Measurements from ENCODE around the gene C16orf86. TPM values are rescaled to one million over a fixed set of nuclear protein-coding genes. Genes with fewer than 3 reads are reported as not detected.

The C16orf86 gene
- total RNA-seq, 1 experiment from 2014 or later = 0.34 TPM

DNA sequence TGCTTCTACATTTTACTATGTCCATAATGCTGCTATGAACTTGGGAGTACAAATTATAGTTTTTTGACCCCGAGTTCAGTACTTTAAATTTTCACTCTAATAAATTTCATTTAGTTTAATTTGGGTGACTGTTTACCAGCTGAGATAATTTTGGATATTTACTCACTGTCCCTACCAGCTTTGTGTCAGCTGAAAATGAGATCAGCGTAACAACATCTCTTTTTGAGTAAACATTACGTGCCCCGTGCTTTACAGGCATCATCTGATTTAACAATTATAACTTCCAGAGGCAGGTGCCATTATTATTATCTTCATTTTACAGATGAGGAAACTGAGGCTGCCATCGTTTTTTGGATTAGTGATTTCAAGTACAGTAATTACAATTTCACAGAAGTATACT, 37.5 kb downstream of the C16orf86 start:
- TF ChIP-seq, protein P1, sequence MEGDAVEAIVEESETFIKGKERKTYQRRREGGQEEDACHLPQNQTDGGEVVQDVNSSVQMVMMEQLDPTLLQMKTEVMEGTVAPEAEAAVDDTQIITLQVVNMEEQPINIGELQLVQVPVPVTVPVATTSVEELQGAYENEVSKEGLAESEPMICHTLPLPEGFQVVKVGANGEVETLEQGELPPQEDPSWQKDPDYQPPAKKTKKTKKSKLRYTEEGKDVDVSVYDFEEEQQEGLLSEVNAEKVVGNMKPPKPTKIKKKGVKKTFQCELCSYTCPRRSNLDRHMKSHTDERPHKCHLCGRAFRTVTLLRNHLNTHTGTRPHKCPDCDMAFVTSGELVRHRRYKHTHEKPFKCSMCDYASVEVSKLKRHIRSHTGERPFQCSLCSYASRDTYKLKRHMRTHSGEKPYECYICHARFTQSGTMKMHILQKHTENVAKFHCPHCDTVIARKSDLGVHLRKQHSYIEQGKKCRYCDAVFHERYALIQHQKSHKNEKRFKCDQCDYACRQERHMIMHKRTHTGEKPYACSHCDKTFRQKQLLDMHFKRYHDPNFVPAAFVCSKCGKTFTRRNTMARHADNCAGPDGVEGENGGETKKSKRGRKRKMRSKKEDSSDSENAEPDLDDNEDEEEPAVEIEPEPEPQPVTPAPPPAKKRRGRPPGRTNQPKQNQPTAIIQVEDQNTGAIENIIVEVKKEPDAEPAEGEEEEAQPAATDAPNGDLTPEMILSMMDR (IDR thresholded peaks at IDR 0.05; ENCODE audit: insufficient read depth in 1 of 2, low read depth in 1 of 2, low read length in 1 of 2, severe bottlenecking in 1 of 2, unreplicated experiment in 1 of 2) = no peak
- Histone ChIP-seq H3K4me3 (ENCODE audit: low read depth, low read length) (no peak overlapping the region), H3K27me3 (replicated peaks; ENCODE audit: control insufficient read depth, insufficient read depth, low read length) (no peaks in the 10 kb centered on the region), H3K9me3 (peaks cover 9% of the 10 kb centered on the region), H3K36me3 (ENCODE audit: control insufficient read depth, insufficient read depth, low read length) (no peaks in the 10 kb centered on the region; the same call in 1 of the 2 replicates), H3K4me1 (no peaks in the 10 kb centered on the region)
- Mint-ChIP-seq H3K27ac (ENCODE audit: unreplicated experiment) (no peak overlapping the region), H3K9me3 (ENCODE audit: unreplicated experiment) (peaks cover under 1% of the 10 kb centered on the region), H3K36me3 (ENCODE audit: insufficient read depth, unreplicated experiment) (no peaks in the 10 kb centered on the region), H3K27me3 (ENCODE audit: insufficient read depth, unreplicated experiment) (no peaks in the 10 kb centered on the region), H3K4me3 (ENCODE audit: unreplicated experiment) (no peak overlapping the region), H3K4me1 (ENCODE audit: low read depth, unreplicated experiment) (no peaks in the 10 kb centered on the region)
- BruUV-seq (replicated peaks) = no TSS peak
- no peak for DNase-seq
- ChIA-PET CTCF (no interaction called here), POLR2A (no interaction called here)
- intact Hi-C loops (cut with micrococcal nuclease; ENCODE audit: unreplicated experiment) = no loop called here

DNA sequence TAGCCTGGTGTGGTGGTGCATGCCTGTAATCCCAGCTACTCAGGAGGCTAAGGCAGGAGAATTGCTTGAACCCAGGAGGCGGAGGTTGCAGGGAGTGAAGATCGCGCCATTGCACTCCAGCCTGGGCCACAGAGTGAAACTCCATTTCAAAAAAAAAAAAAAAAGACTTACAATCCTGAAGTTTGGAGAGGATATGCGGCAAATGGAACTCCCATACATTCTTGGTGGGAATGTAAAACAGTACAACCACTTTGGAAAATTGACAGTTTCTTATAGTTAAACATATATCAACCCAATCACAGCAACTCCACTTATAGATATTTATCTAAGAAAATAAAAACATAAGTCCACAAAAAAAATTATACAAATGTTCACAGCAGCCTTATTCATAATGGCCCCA, 40.6 kb downstream of the C16orf86 start:
- ChIA-PET CTCF (no interaction called here), POLR2A (no interaction called here)
- Histone ChIP-seq H3K9me3 (no peaks in the 10 kb centered on the region), H3K4me1 (no peaks in the 10 kb centered on the region), H3K36me3 (ENCODE audit: control insufficient read depth, insufficient read depth, low read length) (no peaks in the 10 kb centered on the region), H3K27me3 (replicated peaks; ENCODE audit: control insufficient read depth, insufficient read depth, low read length) (no peaks in the 10 kb centered on the region), H3K4me3 (ENCODE audit: low read depth, low read length) (no peak overlapping the region)
- TF ChIP-seq, protein P1 (IDR thresholded peaks at IDR 0.05; ENCODE audit: insufficient read depth in 1 of 2, low read depth in 1 of 2, low read length in 1 of 2, severe bottlenecking in 1 of 2, unreplicated experiment in 1 of 2) = no peak
- Mint-ChIP-seq H3K36me3 (ENCODE audit: insufficient read depth, unreplicated experiment) (peaks cover 4% of the 10 kb centered on the region), H3K4me3 (ENCODE audit: unreplicated experiment) (no peak overlapping the region), H3K9me3 (ENCODE audit: unreplicated experiment) (no peaks in the 10 kb centered on the region), H3K27ac (ENCODE audit: unreplicated experiment) (no peak overlapping the region), H3K27me3 (ENCODE audit: insufficient read depth, unreplicated experiment) (no peaks in the 10 kb centered on the region), H3K4me1 (ENCODE audit: low read depth, unreplicated experiment) (no peaks in the 10 kb centered on the region)
- BruUV-seq (replicated peaks) = no TSS peak
- intact Hi-C loops (cut with micrococcal nuclease; ENCODE audit: unreplicated experiment) = no loop called here
- no peak for DNase-seq

DNA sequence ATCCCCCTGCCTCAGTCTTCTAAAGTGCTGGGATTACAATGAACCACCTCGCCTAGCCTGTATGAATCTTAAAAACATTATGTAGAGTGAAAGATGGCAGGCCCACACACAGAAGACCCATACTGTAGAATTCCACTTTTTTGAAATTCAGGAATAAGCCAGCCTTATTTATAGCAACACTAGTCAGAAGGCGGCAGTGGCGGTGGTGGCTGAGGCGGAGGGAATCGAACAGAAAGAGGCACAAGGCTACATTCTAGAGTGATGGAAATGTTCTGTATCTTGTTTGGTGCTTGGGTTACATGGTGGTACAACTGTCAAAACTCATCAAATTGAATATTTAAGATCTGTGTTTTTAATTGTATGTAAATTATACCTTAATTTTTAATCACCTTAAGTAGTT, 41.2 kb downstream of the C16orf86 start:
- no peaks in the 10 kb centered on the region for H3K27me3 ChIP-seq (replicated peaks; ENCODE audit: control insufficient read depth, insufficient read depth, low read length)
- no peaks in the 10 kb centered on the region for H3K9me3 ChIP-seq
- H3K27me3 Mint-ChIP-seq (ENCODE audit: insufficient read depth, unreplicated experiment) = no peaks in the 10 kb centered on the region
- H3K4me1 ChIP-seq = no peaks in the 10 kb centered on the region
- H3K27ac Mint-ChIP-seq (ENCODE audit: unreplicated experiment) = no peak overlapping the region
- H3K36me3 Mint-ChIP-seq (ENCODE audit: insufficient read depth, unreplicated experiment) = peaks cover 4% of the 10 kb centered on the region
- no TSS peak for BruUV-seq (replicated peaks)
- intact Hi-C loops (cut with micrococcal nuclease; ENCODE audit: unreplicated experiment) = no loop called here
- TF ChIP-seq, protein P1 (IDR thresholded peaks at IDR 0.05; ENCODE audit: insufficient read depth in 1 of 2, low read depth in 1 of 2, low read length in 1 of 2, severe bottlenecking in 1 of 2, unreplicated experiment in 1 of 2) = no peak
- H3K9me3 Mint-ChIP-seq (ENCODE audit: unreplicated experiment) = no peaks in the 10 kb centered on the region
- no peaks in the 10 kb centered on the region for H3K4me1 Mint-ChIP-seq (ENCODE audit: low read depth, unreplicated experiment)
- POLR2A ChIA-PET = no interaction called here
- no peaks in the 10 kb centered on the region for H3K36me3 ChIP-seq (ENCODE audit: control insufficient read depth, insufficient read depth, low read length)
- no peak overlapping the region for H3K4me3 ChIP-seq (ENCODE audit: low read depth, low read length)
- DNase-seq = no peak
- CTCF ChIA-PET = no interaction called here
- H3K4me3 Mint-ChIP-seq (ENCODE audit: unreplicated experiment) = no peak overlapping the region
